Panc1 (cell line): ENCODE results near the gene MZB1.

ENCODE experiments used
- POLR2AphosphoS5 ChIP-seq: IDR thresholded peaks from 2 replicates; pipeline ENCODE4 v1.6.1; 2012; ENCODE audit warnings: mild to moderate bottlenecking, low read depth, low read length, moderate library complexity
- SIN3A ChIP-seq: IDR thresholded peaks from 2 replicates; pipeline ENCODE4 v1.6.1; 2012; ENCODE audit warnings: low read depth, mild to moderate bottlenecking, low read length, moderate library complexity, borderline replicate concordance; ENCODE audit not compliant: insufficient read depth
- TCF7L2 ChIP-seq: IDR thresholded peaks from 2 replicates; pipeline ENCODE4 v1.6.1; 2011; ENCODE audit warnings: mild to moderate bottlenecking, low read depth, low read length, inconsistent platforms
- TF ChIP-seq, protein P1 (sequence below): fragments of 450-650 bp; IDR thresholded peaks from 2 replicates; pipeline ENCODE4 v1.5.1; 2017; ENCODE audit warnings: mild to moderate bottlenecking
- TF ChIP-seq, protein P2 (sequence below), 2 experiments: IDR thresholded peaks; 2 replicates each; pipeline ENCODE4 v1.6.1; 2011 to 2012; ENCODE audit warnings: low read depth in 2 of 2, control low read depth in 1 of 2, low read length in 1 of 2, mild to moderate bottlenecking in 1 of 2, moderate library complexity in 1 of 2; ENCODE audit not compliant: insufficient read depth in 1 of 2

DNA sequence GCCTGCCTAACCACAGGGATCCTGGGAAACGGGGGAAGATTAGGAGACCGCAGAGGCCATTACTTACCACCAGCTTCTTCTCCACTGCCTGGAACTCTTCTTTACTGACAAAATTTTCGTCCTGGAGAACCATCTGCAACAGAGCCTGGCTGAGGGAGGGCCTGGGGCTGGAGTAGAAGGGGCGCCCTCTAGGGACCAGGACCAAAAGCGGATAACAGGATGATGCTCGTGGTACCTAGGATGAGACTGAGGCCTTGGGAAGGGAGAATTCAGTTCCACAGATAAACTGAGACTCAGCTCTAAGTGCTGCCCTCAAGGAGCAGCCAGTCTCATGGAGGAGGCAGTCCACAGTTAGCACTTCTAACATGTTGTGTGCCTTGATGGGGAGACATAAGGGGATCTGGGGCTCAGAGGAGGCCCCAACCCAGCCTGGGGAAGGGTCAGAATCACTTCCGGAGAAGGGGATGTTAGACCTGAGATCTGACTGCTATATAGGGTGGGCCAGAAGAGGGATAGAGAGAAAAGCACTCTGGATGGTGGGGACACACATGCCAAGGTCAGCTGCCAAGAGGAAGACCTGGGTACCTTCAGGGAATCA is 12.9 kb upstream of the MZB1 start:
- TF ChIP-seq SIN3A, result no peak
- no peak for TF ChIP-seq POLR2AphosphoS5
- TF ChIP-seq, protein P1, sequence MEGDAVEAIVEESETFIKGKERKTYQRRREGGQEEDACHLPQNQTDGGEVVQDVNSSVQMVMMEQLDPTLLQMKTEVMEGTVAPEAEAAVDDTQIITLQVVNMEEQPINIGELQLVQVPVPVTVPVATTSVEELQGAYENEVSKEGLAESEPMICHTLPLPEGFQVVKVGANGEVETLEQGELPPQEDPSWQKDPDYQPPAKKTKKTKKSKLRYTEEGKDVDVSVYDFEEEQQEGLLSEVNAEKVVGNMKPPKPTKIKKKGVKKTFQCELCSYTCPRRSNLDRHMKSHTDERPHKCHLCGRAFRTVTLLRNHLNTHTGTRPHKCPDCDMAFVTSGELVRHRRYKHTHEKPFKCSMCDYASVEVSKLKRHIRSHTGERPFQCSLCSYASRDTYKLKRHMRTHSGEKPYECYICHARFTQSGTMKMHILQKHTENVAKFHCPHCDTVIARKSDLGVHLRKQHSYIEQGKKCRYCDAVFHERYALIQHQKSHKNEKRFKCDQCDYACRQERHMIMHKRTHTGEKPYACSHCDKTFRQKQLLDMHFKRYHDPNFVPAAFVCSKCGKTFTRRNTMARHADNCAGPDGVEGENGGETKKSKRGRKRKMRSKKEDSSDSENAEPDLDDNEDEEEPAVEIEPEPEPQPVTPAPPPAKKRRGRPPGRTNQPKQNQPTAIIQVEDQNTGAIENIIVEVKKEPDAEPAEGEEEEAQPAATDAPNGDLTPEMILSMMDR, result peak; percentile 83
- TF ChIP-seq TCF7L2, result no peak
- TF ChIP-seq, protein P2, sequence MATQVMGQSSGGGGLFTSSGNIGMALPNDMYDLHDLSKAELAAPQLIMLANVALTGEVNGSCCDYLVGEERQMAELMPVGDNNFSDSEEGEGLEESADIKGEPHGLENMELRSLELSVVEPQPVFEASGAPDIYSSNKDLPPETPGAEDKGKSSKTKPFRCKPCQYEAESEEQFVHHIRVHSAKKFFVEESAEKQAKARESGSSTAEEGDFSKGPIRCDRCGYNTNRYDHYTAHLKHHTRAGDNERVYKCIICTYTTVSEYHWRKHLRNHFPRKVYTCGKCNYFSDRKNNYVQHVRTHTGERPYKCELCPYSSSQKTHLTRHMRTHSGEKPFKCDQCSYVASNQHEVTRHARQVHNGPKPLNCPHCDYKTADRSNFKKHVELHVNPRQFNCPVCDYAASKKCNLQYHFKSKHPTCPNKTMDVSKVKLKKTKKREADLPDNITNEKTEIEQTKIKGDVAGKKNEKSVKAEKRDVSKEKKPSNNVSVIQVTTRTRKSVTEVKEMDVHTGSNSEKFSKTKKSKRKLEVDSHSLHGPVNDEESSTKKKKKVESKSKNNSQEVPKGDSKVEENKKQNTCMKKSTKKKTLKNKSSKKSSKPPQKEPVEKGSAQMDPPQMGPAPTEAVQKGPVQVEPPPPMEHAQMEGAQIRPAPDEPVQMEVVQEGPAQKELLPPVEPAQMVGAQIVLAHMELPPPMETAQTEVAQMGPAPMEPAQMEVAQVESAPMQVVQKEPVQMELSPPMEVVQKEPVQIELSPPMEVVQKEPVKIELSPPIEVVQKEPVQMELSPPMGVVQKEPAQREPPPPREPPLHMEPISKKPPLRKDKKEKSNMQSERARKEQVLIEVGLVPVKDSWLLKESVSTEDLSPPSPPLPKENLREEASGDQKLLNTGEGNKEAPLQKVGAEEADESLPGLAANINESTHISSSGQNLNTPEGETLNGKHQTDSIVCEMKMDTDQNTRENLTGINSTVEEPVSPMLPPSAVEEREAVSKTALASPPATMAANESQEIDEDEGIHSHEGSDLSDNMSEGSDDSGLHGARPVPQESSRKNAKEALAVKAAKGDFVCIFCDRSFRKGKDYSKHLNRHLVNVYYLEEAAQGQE (IDR thresholded peaks at IDR 0.05; ENCODE audit: insufficient read depth in 1 of 2, low read depth in 2 of 2, low read length in 1 of 2), result no peak
